HG02798 (cell line): ENCODE measurements around the gene LHCGR.
"Not testable (repeated sequence)": the region's sequence is repeated elsewhere in the genome, so short reads cannot be mapped to it uniquely, and the experiment has no call there.

ENCODE experiments used
- ATAC-seq: cut with Tn5 transposase; IDR thresholded peaks from one replicate; pipeline ENCODE4 v1.9.1; 2021; ENCODE audit warnings: mild to moderate bottlenecking; ENCODE audit not compliant: unreplicated experiment, poor library complexity

The LHCGR gene

GRCh38 chr2:48749291-48750127 is 6.0 kb downstream of the LHCGR start:
- peak; percentile 45 for ATAC-seq

- no peak for ATAC-seq
Measured at GRCh38 chr2:48747319-48747718, 8.2 kb downstream of the LHCGR start.

GRCh38 chr2:48739236-48739635 is 16.3 kb downstream of the LHCGR start:
- ATAC-seq, result not testable (repeated sequence)

DNA sequence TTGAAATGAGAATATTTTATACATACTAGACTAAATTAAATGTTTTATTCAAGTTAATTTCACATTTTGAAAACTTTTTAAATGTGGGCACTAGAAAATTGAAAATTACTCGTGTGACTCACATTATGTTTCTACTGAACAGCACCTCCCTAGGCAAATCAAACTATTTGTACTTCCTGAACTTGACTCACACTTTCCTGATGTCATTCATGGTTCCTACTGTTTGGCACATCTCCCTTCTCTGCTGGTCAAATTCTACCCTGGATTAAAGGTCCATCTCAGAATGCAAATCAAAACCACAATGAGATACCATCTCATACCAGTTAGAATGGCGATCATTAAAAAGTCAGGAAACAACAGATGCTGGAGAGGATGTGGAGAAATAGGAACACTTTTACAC is 16.7 kb downstream of the LHCGR start:
- no peak for ATAC-seq

DNA sequence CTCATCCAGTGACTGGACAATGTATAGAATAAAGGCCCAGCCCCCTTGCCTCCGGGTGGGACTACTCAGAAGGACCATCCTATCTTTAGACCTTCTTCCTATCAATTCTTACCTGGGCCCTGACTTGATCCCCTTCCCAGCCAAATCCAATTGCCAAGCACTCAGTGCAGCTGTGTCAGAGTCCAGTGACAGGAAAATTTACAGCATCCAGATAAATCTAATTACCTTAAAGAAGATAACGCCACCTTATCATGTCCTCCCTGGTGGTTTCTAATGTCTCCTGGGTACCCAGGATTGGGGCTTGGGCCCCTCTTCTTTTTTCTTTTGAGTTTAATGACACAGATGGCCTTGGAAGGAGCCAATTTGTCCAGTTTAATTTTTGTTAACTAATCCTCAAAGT is 19.3 kb downstream of the LHCGR start:
- no peak for ATAC-seq

GRCh38 chr2:48734576-48735303 is 20.8 kb downstream of the LHCGR start:
- no peak for ATAC-seq

DNA sequence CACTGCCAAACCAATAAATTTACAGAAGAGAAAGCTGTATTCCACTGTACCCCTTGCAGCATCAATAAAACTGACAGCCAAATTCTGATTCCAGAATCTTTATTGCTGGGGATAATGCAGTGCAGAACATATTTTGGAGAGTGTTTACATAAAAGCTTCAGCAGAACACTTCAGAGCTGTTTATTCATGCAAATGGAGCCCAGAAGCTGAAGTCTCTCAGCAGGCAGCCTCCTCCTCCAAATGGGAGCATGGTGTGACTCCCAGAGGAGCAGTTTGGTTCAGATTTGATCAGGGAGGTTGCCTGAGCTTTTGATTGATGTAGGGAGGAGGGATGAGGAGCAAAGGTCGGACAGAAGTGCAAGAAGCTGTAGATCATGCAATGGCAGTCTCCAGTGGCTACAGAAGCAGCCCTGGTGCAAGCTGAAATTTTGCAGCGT is 22.4 kb downstream of the LHCGR start:
- ATAC-seq, result no peak

DNA sequence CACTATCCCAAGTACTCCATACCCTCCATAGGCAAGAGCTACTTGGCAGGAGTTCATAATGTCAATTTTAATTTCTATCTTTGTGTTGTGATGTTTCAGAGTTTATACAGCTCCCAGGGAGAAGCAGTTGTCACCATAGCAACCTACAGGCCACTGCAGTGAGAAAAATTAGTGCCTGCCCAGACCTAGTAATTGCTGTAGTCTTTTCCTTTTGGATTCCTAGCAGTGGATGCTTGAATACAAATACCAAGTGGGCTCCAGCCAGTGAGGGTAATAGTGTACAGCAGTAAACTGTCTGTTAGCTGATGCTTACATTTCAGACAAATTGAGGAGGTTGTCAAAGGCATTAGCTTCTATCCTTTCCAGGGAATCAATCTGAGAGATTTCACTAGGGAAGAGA is 26.7 kb downstream of the LHCGR start:
- ATAC-seq, result no peak

DNA sequence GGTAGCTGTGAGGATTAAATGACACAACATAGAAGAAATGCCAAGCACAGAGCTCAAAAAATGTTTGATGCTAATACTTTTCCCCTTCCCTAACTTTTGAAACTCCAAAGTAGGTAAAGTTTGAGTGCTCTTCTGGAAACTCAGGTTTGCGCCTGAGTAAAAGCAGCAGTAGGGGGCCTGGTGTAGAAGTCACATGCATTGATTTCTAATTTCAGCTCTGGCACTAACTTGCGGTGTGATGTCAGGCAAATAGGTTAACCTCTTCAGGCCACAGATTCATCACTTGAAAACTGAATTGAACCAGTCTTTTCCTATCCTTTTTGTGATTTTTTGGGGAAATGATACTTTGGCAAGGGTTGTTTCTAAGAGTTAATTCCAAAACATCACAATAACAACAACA is 27.2 kb downstream of the LHCGR start:
- no peak for ATAC-seq

DNA sequence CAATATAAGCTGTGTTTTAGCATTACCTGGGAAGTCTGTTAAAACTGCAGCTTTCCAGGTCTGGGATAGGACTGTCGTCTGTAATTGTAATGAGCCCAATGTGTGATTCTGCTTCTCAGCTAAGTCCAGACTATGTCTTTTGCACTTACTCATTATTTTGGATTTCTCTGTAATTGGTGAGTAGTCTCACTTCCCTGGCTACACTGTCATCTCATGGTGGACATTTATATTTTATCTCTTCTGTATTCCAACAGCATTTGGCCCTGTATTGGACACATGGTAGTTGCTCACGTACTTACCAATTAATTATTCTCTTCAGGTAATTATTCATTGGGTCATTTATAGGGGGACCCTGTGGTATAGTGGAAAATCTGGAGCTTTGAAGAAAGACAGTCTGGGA is 28.0 kb downstream of the LHCGR start:
- ATAC-seq, result no peak

- no peak for ATAC-seq
Measured at GRCh38 chr2:48725696-48726494, 29.6 kb downstream of the LHCGR start.

GRCh38 chr2:48724278-48724677 is 31.2 kb downstream of the LHCGR start:
- no peak for ATAC-seq

- ATAC-seq, result no peak
Measured at GRCh38 chr2:48723129-48723528, 32.4 kb downstream of the LHCGR start.

- no peak for ATAC-seq
Measured at GRCh38 chr2:48722391-48722790, 33.1 kb downstream of the LHCGR start.

DNA sequence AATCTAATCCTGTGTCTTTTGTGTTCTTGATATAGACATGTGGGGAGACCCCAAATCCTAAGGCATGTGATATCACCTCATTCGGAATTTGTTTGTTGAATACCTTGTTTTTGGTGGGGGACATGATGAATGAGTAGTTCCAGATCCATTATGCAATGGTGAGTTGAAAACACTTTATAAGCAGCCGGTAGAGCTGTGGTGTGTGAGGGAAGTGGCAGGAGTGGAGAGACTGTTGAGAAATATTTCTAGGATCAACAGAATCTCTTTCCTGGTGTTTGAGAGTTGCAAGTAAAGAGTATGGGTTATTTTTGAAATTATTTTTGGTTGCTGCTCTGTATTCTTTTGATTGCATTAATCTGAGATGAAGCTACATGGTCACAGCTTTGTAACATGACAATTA is 34.4 kb downstream of the LHCGR start:
- ATAC-seq, result no peak

DNA sequence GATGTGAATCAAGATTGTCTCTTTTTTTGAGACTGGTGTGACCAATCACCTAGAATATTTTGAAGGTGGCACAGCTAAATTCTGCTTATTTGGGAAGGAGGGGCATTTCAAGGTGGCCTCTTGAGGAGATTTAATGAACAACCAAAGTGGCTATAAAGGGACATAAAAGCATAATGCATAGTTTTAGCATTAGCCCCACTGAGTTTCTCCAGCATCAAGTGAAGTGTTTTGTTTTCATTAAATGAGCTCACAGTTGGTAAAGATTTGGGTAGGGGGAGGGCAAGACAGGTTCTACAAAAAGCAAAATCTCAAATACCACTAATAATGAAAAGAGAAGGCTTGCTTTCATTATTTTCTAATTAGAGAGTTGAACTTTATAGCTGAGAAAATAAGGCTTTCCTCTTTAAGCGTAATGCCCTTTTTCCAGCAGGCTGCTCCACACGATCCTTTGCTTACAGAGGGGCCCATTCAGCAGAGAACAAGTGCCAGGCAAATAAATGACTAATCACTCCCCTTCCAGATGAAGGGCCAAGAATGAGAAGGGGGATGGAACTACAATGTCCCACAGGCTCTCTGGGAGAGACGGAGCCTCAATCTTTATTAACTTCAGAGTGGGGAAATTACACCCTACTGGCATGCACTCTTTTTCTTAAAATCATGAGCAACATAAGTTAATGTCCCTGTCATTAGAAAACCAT is 35.9 kb downstream of the LHCGR start:
- ATAC-seq, result no peak

GRCh38 chr2:48717846-48718245 is 37.7 kb downstream of the LHCGR start:
- no peak for ATAC-seq

DNA sequence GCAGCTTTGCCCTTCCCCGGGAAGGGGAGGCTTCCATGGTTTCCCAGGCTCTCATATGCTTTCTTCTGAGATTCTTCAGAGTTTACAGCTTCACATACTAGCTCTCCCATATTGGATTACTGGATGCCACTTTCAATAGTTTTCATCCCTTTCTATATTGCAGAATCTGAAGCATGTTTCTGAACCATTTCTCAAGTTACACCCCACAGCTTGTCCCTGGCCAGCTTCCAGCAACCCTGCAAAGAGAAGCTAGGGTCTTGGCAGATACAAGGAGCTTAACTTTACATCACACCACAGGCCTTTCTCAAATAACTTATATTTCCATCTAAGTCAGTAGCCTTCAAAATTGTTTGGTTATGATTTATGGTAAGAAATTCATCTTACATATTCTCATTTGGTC is 39.6 kb downstream of the LHCGR start:
- no peak for ATAC-seq

GRCh38 chr2:48715042-48715899 is 40.3 kb downstream of the LHCGR start:
- no peak for ATAC-seq
